H9 (cell line): ENCODE measurements around the gene GP1BB. TPM values are rescaled to one million over a fixed set of nuclear protein-coding genes. Genes with fewer than 3 reads are reported as not detected.
A peak's percentile ranks its signal among the peaks of the same experiment; 100 is the strongest.

ENCODE experiments used
- DNase-seq: peaks from one replicate; pipeline ENCODE4 v3.0.0-alpha.2; 2017
- H2AFZ ChIP-seq: one replicate; pipeline ENCODE4 v1.6.1; 2013; ENCODE audit warnings: mild to moderate bottlenecking, low read length, control low read depth, moderate library complexity
- H2AK5ac ChIP-seq: 2 replicates; pipeline ENCODE4 v1.6.1; 2013; ENCODE audit warnings: low read length, control low read depth, mixed read lengths; ENCODE audit not compliant: insufficient read length
- H2BK120ac ChIP-seq: one replicate; pipeline ENCODE4 v1.6.1; 2013; ENCODE audit warnings: low read depth, mild to moderate bottlenecking, low read length, control low read depth, inconsistent platforms; ENCODE audit not compliant: poor library complexity, severe bottlenecking
- H2BK12ac ChIP-seq: 2 replicates; pipeline ENCODE4 v1.6.1; 2013; ENCODE audit warnings: low read length, control low read depth, mixed read lengths, low read depth; ENCODE audit not compliant: insufficient read length
- H2BK15ac ChIP-seq: 2 replicates; pipeline ENCODE4 v1.6.1; 2013; ENCODE audit warnings: low read depth, low read length, control low read depth
- H2BK20ac ChIP-seq: one replicate; pipeline ENCODE4 v1.6.1; 2013; ENCODE audit warnings: low read depth, mild to moderate bottlenecking, low read length, control low read depth, inconsistent platforms; ENCODE audit not compliant: poor library complexity, severe bottlenecking
- H2BK5ac ChIP-seq: 2 replicates; pipeline ENCODE4 v1.6.1; 2013; ENCODE audit warnings: low read length, control low read depth, mixed read lengths; ENCODE audit not compliant: insufficient read length
- H3K14ac ChIP-seq: 2 replicates; pipeline ENCODE4 v1.6.1; 2013; ENCODE audit warnings: low read length, control low read depth; ENCODE audit not compliant: insufficient read depth
- H3K18ac ChIP-seq: 2 replicates; pipeline ENCODE4 v1.6.1; 2013; ENCODE audit warnings: low read depth, mild to moderate bottlenecking, mixed read lengths, low read length, control low read depth; ENCODE audit not compliant: insufficient read length
- H3K23ac ChIP-seq: 2 replicates; pipeline ENCODE4 v1.6.1; 2013; ENCODE audit warnings: low read length, control low read depth, mixed read lengths, low read depth; ENCODE audit not compliant: insufficient read length
- H3K23me2 ChIP-seq: 2 replicates; pipeline ENCODE4 v1.6.1; 2013; ENCODE audit warnings: low read depth, mild to moderate bottlenecking, mixed read lengths, low read length, control low read depth; ENCODE audit not compliant: insufficient read length, poor library complexity, severe bottlenecking
- H3K27ac ChIP-seq: 2 replicates; pipeline ENCODE4 v1.5.1; 2013; ENCODE audit warnings: low read length, control low read depth, mixed read lengths, low read depth; ENCODE audit not compliant: insufficient read length
- H3K27me3 ChIP-seq: 2 replicates; pipeline ENCODE4 v1.6.1; 2013; ENCODE audit warnings: low read length, control low read depth, inconsistent platforms; ENCODE audit not compliant: insufficient read depth
- H3K4ac ChIP-seq: 2 replicates; pipeline ENCODE4 v1.6.1; 2013; ENCODE audit warnings: low read depth, mild to moderate bottlenecking, control low read depth, inconsistent platforms, low read length, moderate library complexity
- H3K4me1 ChIP-seq: 2 replicates; pipeline ENCODE4 v1.6.1; 2013; ENCODE audit warnings: low read length, control low read depth, inconsistent platforms; ENCODE audit not compliant: insufficient read depth
- H3K4me2 ChIP-seq: 2 replicates; pipeline ENCODE4 v1.6.1; 2013; ENCODE audit warnings: low read length, control low read depth, mixed read lengths; ENCODE audit not compliant: insufficient read length, insufficient read depth
- H3K56ac ChIP-seq: 2 replicates; pipeline ENCODE4 v1.6.1; 2013; ENCODE audit warnings: low read depth, mild to moderate bottlenecking, mixed read lengths, low read length, control low read depth; ENCODE audit not compliant: insufficient read length
- H3K79me1 ChIP-seq: 2 replicates; pipeline ENCODE4 v1.6.1; 2013; ENCODE audit warnings: low read depth, mild to moderate bottlenecking, moderate library complexity, low read length, control low read depth, inconsistent platforms; ENCODE audit not compliant: insufficient read depth, poor library complexity, severe bottlenecking
- H3K79me2 ChIP-seq: 2 replicates; pipeline ENCODE4 v1.6.1; 2013; ENCODE audit warnings: low read length, control low read depth, inconsistent platforms; ENCODE audit not compliant: insufficient read depth
- H3K9ac ChIP-seq: 2 replicates; pipeline ENCODE4 v1.6.1; 2013; ENCODE audit warnings: low read length, control low read depth, mixed read lengths; ENCODE audit not compliant: insufficient read length; ENCODE audit errors: extremely low read depth
- H3K9me3 ChIP-seq: one replicate; pipeline ENCODE4 v1.6.1; 2013; ENCODE audit warnings: low read depth, low read length, inconsistent platforms; ENCODE audit not compliant: control insufficient read depth
- H3T11ph ChIP-seq: one replicate; pipeline ENCODE4 v1.6.1; 2013; ENCODE audit warnings: mild to moderate bottlenecking, low read length, control low read depth, inconsistent platforms
- H4K20me1 ChIP-seq: one replicate; pipeline ENCODE4 v1.6.1; 2013; ENCODE audit not compliant: control insufficient read depth, insufficient read length, insufficient read depth
- H4K5ac ChIP-seq: 2 replicates; pipeline ENCODE4 v1.6.1; 2013; ENCODE audit warnings: low read depth, mild to moderate bottlenecking, mixed read lengths, low read length, control low read depth; ENCODE audit not compliant: insufficient read length
- H4K8ac ChIP-seq: replicated peaks from 2 replicates; pipeline ENCODE4 v1.6.1; 2013; ENCODE audit warnings: low read length, control low read depth, mixed read lengths, low read depth; ENCODE audit not compliant: insufficient read length
- H4K91ac ChIP-seq: 2 replicates; pipeline ENCODE4 v1.6.1; 2013; ENCODE audit warnings: low read depth, mild to moderate bottlenecking, moderate library complexity, mixed read lengths, low read length, control low read depth; ENCODE audit not compliant: insufficient read length
- H3K27ac Mint-ChIP-seq, 3 experiments: 2 replicates in 2 of 3; 3 replicates in 1 of 3; pipeline ENCODE4 v1.8.0; 2020 to 2021; ENCODE audit warnings: mixed read lengths in 3 of 3, mild to moderate bottlenecking in 1 of 3, moderate library complexity in 1 of 3
- H3K27me3 Mint-ChIP-seq: 2 replicates; pipeline ENCODE4 v1.8.0; 2021; ENCODE audit warnings: low read depth, mild to moderate bottlenecking, moderate library complexity, mixed read lengths
- H3K36me3 Mint-ChIP-seq, 3 experiments: 2 replicates in 2 of 3; 3 replicates in 1 of 3; pipeline ENCODE4 v1.8.0; 2020 to 2021; ENCODE audit warnings: low read depth in 3 of 3, mixed read lengths in 3 of 3; ENCODE audit not compliant: insufficient read depth in 1 of 3
- H3K4me1 Mint-ChIP-seq, 2 experiments: 2 replicates each; pipeline ENCODE4 v1.8.0; 2020; ENCODE audit warnings: mixed read lengths in 2 of 2
- H3K4me3 Mint-ChIP-seq, 2 experiments: 2 replicates in 1 of 2; 3 replicates in 1 of 2; pipeline ENCODE4 v1.8.0; 2020 to 2021; ENCODE audit warnings: mild to moderate bottlenecking in 2 of 2, mixed read lengths in 2 of 2, moderate library complexity in 1 of 2
- H3K9me3 Mint-ChIP-seq, 2 experiments: 2 replicates in 1 of 2; 3 replicates in 1 of 2; pipeline ENCODE4 v1.8.0; 2020; ENCODE audit warnings: mild to moderate bottlenecking in 2 of 2, mixed read lengths in 2 of 2, moderate library complexity in 1 of 2
- CTCF ChIP-seq: fragments of 200-600 bp; sonication (generic); conservative IDR thresholded peaks from 3 replicates; pipeline ENCODE4 v1.8.0; 2021; ENCODE audit warnings: antibody characterized with exemption, mild to moderate bottlenecking
- WGBS: extraction: QIAGEN DNeasy Blood & Tissue Kit; methylation state at CpG from one replicate; pipeline ENCODE4 v1.1.7; 2013; ENCODE audit warnings: missing lambda C conversion rate, low lambda C conversion rate, mixed read lengths; ENCODE audit not compliant: insufficient read length; ENCODE audit errors: extremely low coverage; 5-methylcytosine and 5-hydroxymethylcytosine counted together
- total RNA-seq: library from RNA; stranded (reverse); gene quantifications from 2 replicates; pipeline ENCODE4 v1.2.1, GENCODE V29; 2021

Gene GP1BB
- total RNA-seq, 1 experiment from 2014 or later = 3.4 TPM

- no peaks in the 10 kb centered on the region for H3K79me2 ChIP-seq
- H4K91ac ChIP-seq = peak overlapping the region; percentile 34
- DNase-seq = peak; percentile 96
- no peak overlapping the region for H4K8ac ChIP-seq
- Mint-ChIP-seq H3K27me3 (peaks cover 50% of the 10 kb centered on the region), H3K9me3 (no peaks in the 10 kb centered on the region; a peak in 1 of 5 replicates), H3K4me1 (peaks cover 28 to 39% of the 10 kb centered on the region in 2 experiments), H3K36me3 (no peaks in the 10 kb centered on the region), H3K4me3 (peak overlapping the region in 1 of 2 experiments; percentile 51; a peak in 1 of 5 replicates), H3K27ac (peak overlapping the region in 2 of 3 experiments; percentile 53 to 77; a peak in 3 of 7 replicates)
- no peaks in the 10 kb centered on the region for H3K23me2 ChIP-seq
- H3K18ac ChIP-seq = peak overlapping the region; percentile 53
- H2BK12ac ChIP-seq = no peak overlapping the region
- H3K4me2 ChIP-seq = no peak overlapping the region
- no peaks in the 10 kb centered on the region for H3K9me3 ChIP-seq
- WGBS = no CpG with 5 or more reads among the region's 14 CpGs
- H2BK5ac ChIP-seq = no peak overlapping the region
- H3K27me3 ChIP-seq = no peaks in the 10 kb centered on the region
- no peaks in the 10 kb centered on the region for H3K79me1 ChIP-seq
- H2BK20ac ChIP-seq = no peak overlapping the region
- no peak overlapping the region for H3K4ac ChIP-seq
- no peak overlapping the region for H3K9ac ChIP-seq
- H2AFZ ChIP-seq = no peak overlapping the region
- peak overlapping the region; percentile 41 for H3K14ac ChIP-seq
- H3T11ph ChIP-seq = no peak overlapping the region
- H4K5ac ChIP-seq = no peak overlapping the region
- no peaks in the 10 kb centered on the region for H4K20me1 ChIP-seq
- H3K27ac ChIP-seq = peak overlapping the region; percentile 22
- H3K4me1 ChIP-seq = peaks cover 7% of the 10 kb centered on the region; the same call in 1 of the 2 replicates
- H3K23ac ChIP-seq = no peak overlapping the region
- H3K56ac ChIP-seq = no peak overlapping the region
- no peak overlapping the region for H2AK5ac ChIP-seq
- H2BK120ac ChIP-seq = no peak overlapping the region
- peak; percentile 82 for TF ChIP-seq CTCF
- H2BK15ac ChIP-seq = no peak overlapping the region
These were observed 18.0 kb upstream of the GP1BB start for GRCh38 chr22:19705181-19705934.
